ENCODE measurements around the gene VASH1.

The VASH1 gene

DNA sequence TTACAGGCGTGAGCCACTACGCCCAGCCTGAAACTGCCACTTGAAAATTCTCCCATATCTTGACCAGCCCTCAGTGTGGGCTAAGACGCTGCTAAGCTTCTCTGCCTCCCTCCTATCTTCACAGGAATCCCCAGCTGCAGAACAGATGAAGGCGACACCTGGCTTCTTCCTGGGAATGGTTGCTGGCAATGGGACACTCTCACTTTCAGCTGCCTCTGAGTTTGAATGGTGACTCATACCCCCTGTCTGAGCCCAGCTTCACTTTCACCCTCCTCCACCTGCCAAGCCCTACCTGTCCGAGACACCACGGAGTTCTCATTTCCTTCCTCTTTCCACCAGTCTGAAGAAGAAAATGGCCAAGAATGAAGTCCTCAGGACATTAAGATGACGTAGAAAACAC, 18.3 kb upstream of the VASH1 start:
- no peak overlapping the region for H3K4me3 ChIP-seq (ENCODE audit: low read length)
- TF ChIP-seq, protein P1, sequence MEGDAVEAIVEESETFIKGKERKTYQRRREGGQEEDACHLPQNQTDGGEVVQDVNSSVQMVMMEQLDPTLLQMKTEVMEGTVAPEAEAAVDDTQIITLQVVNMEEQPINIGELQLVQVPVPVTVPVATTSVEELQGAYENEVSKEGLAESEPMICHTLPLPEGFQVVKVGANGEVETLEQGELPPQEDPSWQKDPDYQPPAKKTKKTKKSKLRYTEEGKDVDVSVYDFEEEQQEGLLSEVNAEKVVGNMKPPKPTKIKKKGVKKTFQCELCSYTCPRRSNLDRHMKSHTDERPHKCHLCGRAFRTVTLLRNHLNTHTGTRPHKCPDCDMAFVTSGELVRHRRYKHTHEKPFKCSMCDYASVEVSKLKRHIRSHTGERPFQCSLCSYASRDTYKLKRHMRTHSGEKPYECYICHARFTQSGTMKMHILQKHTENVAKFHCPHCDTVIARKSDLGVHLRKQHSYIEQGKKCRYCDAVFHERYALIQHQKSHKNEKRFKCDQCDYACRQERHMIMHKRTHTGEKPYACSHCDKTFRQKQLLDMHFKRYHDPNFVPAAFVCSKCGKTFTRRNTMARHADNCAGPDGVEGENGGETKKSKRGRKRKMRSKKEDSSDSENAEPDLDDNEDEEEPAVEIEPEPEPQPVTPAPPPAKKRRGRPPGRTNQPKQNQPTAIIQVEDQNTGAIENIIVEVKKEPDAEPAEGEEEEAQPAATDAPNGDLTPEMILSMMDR (conservative IDR thresholded peaks at IDR 0.05; ENCODE audit: low read length): no peak
- no peak for DNase-seq (ENCODE audit: low read depth)

DNA sequence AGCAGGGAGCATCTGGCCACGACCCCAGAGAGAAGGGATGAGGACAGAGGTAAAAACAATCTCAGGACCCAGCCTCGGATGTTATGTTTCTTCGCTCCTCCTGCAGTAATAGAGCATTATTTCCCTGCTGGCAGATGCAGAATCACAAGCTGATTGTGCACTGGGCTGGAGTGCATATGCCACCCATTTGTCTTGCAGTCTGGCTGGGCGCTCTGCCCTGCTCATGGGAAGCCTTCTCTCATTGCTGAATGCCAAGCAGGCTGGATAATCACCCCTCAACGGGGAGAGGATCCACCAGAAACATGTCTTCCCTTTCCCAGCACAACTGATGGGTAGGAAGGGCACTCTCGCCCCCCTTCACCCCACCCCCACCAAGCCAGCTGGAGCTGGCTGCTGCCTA, 8.5 kb upstream of the VASH1 start:
- H3K4me3 ChIP-seq (ENCODE audit: low read length): no peak overlapping the region
- TF ChIP-seq, protein P1 (conservative IDR thresholded peaks at IDR 0.05; ENCODE audit: low read length): no peak
- no peak for DNase-seq (ENCODE audit: low read depth)

GRCh38 chr14:76753541-76754198, 7.6 kb upstream of the VASH1 start:
- TF ChIP-seq, protein P1 (conservative IDR thresholded peaks at IDR 0.05; ENCODE audit: low read length): no peak
- DNase-seq (ENCODE audit: low read depth): no peak
- H3K4me3 ChIP-seq (ENCODE audit: low read length): no peak overlapping the region

DNA sequence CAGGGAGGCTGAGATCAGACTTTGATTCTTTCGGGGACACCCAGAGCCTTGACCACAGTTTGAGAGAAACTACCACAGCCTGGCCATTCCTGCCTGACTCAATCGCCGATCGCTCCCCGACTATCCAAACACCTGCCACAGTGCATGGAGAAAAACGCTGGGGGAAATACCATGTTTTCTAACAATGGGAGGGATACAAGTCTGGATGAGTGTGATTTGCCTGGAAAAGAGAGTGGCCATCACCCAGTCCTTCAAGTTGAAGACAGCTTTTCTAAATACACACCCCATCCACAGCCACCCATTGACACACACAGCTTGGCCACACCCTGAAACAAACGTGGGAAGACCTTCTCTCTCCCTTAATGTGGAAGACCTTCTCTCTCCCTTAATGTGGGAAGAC, 6.7 kb upstream of the VASH1 start:
- DNase-seq (ENCODE audit: low read depth): no peak
- TF ChIP-seq, protein P1 (conservative IDR thresholded peaks at IDR 0.05; ENCODE audit: low read length): no peak
- H3K4me3 ChIP-seq (ENCODE audit: low read length): no peak overlapping the region

DNA sequence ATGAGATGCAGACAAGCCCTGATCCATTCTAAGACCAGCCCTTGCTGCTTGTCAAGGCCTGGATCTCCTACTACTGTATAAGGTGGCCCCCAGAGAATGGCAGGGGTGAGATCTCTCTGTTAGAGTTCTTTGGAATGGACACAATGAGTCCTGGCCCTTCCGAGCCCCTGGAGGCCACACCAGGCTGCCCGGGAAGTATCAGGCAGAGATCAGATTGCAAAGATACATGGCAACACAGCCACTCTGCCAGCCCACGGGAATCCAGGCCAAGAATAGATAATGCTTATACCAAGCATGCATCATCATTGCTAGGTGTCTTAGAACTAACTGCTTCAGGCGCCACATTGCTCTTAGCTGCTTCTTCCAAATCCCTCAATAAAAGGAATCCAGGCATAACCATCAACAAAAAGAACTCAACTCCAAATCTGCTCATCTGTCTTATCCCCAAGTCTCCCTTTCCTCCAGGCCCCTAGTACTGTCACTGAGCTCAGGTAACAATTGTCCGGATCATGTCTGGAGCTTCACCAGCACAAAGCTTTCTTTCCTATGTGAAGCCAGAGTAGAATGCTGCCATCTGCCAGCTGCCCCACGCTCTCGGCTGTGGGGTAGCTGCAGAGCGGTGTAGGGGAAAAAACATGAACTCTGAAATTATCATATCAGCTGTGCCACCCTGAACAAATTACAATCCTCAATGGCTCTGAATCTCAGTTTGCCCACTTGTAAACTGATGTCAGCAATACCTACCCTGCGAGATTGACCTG, 5.5 kb upstream of the VASH1 start:
- TF ChIP-seq, protein P1 (conservative IDR thresholded peaks at IDR 0.05; ENCODE audit: low read length): no peak
- H3K4me3 ChIP-seq (ENCODE audit: low read length): no peak overlapping the region
- no peak for DNase-seq (ENCODE audit: low read depth)

DNA sequence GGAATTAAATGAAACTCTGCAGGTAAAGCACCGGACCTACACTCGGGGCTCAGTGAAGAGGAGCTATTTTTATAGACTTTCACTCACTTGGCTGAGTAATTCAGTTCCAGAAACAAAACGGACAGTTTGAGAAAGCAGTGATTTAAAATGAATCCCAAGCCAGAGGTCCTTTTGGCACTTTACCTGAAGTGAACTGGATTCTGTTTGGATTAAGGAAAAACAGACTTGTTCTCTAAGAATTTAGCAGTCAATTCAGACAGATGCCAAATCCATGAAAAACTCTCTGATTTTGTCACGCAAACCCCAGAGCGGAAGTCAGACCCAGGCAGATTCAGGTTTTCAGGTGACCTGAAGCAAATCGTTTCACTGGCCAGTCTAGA, 4.9 kb upstream of the VASH1 start:
- H3K4me3 ChIP-seq (ENCODE audit: low read length): no peak overlapping the region
- TF ChIP-seq, protein P1 (conservative IDR thresholded peaks at IDR 0.05; ENCODE audit: low read length): no peak
- DNase-seq (ENCODE audit: low read depth): no peak

GRCh38 chr14:76759589-76759988, 1.7 kb upstream of the VASH1 start:
- DNase-seq (ENCODE audit: low read depth): no peak
- H3K4me3 ChIP-seq (ENCODE audit: low read length): no peak overlapping the region
- TF ChIP-seq, protein P1 (conservative IDR thresholded peaks at IDR 0.05; ENCODE audit: low read length): no peak

All from AG10803 (cell line).